ENCODE measurements around the gene MAP4K3.

DNA sequence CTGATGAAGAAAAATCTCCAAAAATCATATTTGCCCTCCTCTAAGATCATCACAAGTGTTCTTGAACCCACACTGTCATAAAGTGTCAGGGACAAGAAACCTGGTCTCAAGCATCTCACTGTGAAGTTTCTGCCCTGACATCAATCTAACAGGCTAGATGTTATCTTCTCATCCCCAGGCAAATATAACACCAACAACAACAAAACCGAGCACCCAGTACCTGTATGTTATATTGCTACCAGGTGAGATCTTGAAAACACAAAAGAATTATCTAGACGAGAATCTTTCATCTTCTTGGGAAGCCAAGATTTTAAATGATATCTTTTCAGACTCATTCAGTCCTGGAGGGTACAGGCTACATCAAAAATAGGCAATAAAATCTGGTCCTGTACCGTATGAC is 8.8 kb upstream of the MAP4K3 start:
- TF ChIP-seq POLR2AphosphoS5 (IDR thresholded peaks at IDR 0.05; ENCODE audit: borderline replicate concordance, low read depth, low read length) (no peak), EZH2 (IDR thresholded peaks at IDR 0.05) (no peak), FOXP2 (optimal IDR thresholded peaks at IDR 0.05; ENCODE audit: control extremely low read depth, extremely low read length, insufficient read depth) (no peak)

Data from SK-N-MC (cell line).